ENCODE data around the gene POLN.
"Not testable (repeated sequence)": the region's sequence is repeated elsewhere in the genome, so short reads cannot be mapped to it uniquely, and the experiment has no call there.

The POLN gene

DNA sequence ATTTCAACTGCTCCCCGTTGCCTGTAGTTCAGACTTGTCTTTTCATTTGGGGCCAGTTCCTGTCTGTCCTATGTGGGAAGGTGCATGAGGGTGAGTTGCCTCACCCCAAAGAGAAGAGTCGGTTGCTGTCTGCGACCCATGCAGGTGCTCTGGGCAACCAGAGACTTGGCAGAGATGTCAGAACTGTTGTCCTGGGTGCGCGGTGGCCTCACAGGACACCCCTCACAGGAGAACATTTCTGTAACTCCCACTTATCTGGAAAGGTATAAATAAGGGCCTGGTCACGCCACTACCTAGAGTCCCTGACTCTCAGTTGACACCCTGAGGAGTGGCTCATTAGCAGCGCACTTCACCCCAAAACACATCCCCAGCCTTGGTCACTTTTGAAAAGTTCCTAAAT lies 192.5 kb downstream of the POLN start:
- DNase-seq: no peak

DNA sequence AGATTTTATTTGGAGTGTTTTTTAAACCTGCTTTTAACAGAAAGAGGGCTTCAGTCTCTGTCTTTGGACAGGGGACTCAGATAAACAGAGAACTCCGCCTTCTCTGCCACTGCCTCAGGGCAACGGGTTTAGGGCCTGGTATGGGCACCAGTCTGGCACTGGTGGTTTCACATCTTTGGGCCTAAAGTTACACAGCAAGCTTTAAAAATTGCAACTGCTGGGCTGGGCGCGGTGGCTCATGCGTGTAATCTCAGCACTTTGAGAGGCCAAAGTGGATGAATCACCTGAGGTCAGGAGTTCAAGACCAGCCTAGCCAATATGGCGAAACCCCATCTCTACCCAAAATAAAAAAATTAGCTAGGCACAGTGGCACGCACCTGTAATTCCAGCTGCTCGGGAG lies 193.1 kb downstream of the POLN start:
- no peak for DNase-seq

DNA sequence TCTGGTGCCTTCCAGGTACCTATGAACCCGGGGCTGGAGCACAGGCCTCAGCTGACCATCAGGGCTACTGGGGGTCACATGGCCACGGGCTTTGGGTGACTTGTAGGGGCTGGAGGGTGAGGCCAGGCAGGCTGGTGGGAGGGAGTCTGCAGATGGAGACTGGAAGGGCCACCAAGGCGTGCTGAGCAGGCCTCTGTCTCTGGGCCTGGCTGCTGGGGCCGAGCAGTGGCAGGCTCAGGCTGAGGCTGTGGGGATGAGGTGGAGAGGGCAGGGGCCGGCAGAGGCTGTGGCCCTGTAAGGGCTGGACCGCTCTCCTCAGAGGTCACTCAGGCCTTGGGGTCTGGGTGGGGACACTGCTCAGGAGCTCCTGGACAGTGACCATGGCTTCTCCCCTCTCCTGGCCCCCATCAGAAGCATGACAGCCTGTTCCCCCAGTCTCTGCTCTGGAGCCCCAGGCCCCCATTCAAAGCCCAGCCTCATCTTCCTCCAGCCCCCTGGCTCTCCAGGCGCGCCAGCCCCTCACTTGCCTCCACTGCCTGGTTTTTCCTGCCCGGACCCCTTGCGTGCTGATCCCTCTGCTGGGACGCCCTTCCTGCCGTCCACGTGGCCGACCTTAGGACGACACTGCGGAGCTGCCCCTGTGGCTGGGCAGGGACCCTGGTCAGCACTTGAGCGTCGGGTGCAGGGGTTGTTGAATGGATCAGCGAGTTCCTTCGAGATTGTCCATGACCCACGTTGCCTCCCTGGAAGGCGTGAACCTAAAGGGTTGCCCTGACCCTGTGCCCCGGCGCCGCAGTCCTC lies 193.9 kb downstream of the POLN start:
- DNase-seq: no peak

DNA sequence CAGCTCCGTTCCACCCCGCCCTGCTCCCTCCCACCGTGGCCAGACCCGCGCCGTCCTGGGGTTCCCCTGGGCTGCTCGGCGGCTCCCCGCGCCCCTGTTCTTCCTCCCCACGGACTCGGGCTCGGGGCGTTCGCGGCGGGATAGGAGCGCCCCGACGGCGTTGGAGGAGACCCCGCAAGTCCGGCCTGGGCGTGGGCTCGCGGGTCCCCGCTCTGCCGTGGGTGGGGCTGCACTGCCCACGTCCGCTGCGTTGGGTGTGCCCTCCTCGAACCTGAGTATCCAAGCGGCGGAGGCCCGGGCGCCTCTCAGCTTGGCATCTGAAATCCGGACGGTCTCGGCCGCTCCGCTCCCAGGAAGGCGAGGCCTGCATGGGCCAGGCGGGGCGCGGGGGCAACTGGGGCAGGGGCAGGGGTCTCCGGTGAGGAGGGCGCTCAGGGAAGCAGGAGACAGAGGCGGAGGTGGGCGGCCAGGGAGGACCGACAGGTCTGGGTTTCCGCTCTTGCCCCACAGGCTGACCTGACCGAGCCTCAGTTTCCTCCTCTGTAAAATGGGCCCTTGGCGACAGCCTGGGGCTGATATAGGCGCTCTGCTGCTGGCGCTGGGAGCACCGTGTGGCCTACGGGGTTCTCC lies 194.8 kb downstream of the POLN start:
- DNase-seq: no peak

DNA sequence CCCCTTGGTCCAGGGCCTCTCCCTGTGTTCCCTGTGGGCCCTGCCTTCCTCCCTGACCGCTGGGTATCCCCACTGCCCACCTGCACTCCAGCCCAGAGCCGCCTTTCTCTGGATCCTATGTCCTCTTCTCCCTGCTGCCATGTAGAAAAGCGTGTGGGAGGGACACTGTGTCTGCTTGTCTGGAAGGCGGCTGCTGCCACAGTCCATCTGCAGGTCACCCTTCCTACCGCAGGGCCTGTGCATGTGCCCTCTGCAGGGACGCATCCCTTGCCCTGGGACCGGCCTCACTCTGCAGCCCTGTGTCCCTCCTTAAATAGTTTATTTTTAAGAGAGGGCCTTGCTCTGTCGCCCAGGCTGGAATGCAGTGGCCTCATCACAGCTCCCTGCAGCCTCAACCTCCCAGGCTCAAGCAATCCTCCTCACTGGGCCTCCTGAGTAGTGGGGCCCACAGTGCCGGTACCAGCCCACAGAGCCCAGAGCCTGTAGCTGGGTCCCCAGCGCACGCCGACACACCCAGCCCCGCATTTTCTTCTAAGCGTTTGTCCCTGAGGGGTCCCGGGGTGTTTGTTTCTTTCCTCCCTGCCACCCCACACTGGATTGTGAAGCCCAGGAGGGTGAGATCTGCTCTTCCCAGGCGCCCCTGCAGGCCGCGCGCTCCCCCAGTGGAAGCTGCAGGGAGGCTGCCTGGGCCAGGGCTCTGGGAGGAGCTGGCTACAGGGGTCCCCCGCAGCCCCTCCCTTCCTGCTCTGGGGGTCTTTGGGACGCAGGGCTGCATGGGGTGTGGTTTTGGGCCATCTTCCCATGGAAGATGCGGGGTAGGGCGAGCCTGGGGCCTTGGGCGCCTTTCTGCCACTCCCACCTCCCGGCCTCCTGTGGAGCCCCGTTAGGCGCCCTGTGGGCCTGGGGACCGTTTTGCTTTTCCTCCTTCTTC lies 195.6 kb downstream of the POLN start:
- DNase-seq: no peak

DNA sequence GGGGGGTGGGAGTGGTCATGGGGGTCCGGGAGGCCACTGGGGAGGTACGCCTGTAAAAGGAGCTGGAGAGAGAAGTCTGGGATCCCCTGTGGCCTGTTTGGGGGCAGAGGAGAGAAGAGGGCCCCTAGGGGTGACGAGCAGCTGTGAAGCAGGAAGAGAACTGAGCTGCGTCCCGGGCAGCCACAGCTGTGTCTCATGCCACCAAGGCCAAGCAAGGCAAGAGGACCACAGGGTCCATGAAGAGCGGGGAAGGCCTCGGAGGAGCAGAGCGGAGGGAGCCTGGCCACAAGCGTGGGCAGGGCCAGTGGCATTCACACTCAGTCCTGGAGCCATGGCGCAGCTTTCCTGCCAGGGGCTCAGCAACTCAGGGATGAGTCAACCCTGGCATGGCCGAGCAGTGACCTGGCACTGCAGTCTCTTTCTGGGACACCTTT lies 196.4 kb downstream of the POLN start:
- no peak for DNase-seq

DNA sequence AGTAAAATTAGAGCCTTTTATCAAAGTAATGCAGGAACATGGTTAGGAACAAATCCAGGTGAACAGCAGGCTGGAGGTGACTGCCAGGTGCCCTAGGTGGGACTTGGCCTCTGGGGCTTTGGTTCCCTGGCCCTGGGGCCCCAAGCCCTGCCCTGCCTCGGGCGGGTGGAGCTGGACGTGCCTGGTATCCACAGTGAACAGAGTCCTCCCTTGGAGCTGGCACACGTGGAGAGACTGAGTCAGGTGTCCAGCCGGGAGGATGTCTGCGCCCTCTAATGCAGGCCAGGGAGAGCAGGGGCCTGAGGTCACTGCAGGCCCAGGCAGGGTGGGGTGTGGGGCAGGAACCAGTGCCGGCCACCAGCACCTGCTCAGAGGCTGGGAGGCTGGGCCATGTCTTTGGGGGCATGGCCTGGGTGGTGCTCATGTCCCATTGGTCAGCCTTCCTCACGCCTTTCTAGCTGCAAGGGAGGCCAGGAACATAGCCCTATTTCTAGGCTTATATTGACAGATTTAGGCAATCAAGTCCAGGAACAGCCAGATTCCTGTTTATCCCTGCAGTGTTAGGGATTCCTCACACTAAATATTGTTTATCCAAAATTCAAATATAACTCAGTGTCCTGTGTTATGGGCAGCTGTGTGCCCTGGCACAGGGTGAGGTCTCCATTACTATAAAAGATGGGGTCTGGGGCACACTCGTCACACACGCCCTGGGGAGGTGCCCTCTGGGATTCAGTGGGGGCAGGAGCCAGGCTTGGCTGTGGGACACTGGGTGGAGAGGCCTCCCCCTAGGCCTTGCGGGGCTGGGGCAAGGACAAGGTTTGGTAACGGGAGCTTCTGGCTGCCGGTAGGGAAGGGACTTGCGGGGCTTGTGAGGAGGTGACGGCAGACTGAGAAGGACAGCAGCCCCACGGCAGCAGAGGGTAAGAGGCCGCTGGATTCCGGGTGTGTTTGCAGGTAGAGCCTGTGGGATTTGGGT lies 197.1 kb downstream of the POLN start:
- no peak for DNase-seq

DNA sequence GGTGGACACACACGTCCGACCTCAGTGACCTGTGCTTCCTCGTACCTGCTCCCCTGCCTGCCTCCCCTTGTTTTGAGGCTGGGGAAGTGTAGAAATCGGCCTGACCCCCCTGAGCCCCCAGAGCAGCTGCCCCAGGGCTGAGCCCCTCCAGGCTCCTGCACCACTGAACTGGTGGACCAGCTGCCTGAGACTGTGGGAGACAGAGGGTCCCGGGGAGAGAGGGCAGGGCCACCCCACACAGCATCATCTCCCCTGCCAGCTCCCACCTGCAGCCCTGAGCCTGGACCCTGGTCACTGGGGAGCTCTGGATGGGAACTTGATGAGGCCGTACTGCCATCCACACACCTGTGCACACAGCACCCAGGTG lies 197.8 kb downstream of the POLN start:
- no peak for DNase-seq

DNA sequence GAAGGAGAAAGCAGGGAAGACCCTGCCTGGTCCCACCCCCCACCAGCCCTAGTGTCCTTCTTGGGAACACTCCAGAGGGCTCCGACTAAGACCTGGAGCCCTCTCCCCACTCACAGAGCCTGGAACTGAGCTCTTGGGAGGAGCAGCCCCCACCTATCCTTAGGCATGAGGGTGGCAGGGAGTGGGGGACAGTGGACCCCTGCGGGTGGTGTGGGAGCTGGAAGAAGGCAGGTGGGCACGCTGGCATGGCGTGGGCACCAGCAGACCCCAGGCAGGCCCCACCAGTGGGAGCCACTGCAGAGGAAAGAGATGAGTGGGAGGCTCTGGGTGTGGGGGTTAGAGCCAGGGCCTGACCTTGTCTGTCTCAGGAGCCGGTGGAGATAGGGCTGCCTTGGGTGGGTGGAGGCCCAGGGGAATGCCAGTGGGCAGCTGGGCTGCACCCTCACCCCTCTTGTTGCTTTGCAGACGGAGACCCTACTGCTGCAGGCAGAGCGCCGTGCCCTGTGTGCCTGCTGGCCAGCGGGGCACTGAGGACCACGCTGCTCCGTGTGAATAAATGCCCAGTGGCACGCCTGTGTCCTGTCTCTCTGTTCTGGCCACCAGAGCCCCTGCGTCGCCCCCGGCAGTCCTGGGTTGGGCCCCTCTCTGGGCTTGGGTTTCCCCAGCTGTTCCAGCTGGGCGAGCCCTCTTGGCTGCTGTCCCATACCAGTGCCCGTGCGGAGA lies 198.4 kb downstream of the POLN start:
- no peak for DNase-seq

DNA sequence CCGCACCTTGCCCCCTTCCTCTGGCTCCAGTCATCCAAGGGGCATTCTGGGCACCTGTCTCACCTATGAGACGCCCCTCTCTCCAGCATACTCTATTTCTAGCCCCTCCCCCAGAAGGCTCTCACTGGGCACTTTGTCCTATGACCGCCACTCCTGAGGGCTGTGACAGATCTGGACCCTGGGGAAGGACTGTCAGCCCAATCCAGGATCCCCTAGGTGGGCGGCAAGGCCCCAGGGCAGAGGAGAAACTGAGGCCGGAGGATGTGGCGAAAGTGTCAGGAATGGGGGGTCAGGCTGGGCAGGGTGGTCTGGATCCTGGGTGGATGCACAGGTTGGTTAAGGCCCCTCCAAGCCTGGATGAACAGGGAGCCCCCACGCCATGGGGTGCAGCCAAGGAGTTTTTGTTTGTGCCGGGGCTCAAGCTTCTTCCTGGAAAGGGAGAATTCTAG lies 198.9 kb downstream of the POLN start:
- DNase-seq: no peak

DNA sequence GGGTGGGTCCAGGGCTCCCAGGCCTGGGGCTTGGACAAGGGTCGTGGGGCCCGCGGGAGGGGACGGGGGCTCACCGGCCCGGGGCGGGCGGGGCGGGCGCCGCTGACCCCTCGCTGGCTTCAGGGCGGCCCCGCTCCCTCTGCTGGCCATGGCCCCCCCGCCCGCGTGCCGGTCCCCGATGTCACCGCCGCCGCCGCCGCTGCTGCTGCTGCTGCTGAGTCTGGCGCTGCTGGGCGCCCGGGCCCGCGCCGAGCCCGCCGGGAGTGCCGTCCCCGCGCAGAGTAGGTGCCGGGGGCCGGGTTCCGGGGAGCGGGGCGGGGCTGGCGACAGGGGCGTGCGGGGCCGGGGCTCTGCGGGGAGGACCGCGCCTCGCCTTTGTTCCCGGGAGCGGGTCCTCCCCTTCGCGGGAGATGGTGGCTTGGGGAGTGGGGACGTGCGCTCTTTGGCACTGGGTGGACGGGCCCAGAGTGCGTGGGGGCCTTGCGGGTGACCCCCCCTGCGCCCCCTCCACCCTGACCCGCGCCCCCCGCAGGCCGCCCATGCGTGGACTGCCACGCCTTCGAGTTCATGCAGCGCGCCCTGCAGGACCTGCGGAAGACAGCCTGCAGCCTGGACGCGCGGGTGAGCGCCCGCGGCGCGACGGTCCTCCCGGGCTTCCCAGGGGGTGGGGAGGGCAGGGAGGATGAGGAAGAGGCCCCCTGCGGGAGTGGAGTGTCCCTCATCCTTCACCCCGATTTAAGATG lies 199.5 kb downstream of the POLN start:
- no peak for DNase-seq

DNA sequence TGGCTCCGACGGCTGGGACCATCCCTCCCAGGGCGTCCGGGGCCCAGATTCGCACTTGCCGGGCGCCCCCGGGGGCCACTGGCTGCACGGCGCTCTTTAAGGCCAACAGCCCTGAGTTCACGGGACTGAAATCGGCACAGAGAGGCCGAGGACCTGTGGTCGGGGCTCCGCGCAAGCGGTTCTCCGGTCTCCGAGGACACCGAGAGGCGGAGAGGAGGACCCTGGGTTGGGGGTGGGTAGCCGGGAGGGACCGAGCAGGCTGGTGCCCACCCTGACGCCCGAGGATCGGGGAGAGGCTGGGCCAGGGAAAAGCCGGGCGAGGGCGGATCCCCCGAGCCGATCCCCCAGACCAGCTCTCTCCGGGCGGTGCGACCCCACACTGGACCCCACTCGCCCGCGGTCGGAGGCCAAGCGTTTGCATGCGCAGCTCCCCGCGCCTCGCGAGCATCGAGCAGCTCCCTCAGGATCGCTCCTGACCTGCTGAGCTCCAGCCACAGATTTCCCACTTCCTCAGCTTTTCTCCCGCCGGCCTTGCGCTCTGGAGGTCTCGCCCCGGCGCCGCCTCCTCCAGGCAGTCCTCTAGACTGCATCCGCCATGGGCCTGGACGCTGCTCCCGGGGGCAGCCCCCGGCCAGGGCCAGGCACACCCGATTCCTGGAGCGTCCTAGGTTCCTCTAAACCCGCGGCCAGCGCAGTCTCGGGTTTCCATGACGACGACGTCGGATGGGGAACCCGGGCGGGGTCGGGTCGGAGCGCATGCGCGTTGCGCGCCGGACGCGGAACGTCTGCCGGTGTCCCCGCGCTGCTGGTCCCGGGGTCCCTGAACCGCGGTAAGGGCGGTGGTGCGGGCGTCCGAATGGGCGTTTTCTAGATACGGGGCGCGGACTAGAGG lies 200.4 kb downstream of the POLN start:
- no peak for DNase-seq

DNA sequence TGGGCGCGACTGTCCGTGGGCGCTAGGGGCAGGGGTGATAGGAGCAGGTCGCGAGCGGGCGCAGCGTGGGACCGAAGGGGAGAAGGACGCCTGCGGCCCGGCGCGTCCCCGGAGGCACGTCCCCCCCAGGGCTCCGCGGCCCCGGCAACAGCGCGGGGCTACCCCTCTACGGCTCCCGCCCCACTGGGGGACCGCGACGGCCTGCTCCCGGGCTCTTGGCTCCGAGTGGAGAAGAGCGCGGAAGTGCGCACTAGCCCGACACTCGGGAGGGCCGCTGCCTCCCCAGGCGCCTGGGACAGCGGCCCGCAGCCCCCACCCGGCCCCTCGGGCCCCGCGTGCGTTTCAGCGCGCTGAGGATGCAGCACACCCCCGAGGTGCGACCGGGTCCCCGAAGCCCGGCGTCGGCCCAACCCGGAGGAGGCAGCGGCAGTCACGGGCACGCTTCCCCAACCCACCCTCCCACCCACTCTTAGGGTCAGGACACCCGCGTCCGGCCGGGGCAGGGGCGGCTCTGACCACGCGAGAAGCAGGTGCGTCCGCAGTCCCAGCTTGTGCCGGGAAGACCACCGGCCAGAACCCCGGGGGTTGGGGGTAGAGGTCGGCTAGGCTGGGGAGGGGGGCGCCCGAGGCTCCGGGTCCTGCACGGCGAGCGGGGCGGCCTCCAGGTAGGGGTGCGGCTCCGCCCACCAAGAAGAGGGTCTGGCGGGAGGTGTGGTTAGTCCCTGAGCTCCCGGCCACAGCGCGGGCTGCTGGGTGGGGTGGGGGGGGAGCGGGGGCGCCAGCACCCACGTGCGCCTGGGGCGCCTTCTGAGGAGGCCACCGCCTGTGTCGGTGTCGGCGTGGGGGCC lies 201.3 kb downstream of the POLN start:
- DNase-seq: no peak

DNA sequence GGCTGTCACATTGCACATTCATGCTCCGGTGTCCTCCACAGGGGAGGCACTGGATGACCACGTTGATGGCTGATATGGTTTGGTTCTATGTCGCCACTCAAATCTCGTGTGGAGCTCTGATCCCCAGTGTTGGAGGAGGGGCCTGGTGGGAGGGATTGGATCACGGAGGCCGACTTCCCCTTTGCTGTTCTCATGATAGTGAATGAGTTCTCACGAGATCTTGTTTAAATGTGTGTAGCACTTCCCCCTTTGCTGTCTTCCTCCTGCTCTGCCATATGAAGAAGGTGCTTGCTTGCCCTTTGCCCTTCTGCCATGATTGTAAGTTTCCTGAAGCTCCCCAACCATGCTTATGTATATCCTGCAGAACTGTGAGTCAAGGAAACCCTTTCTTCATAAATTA lies 205.1 kb downstream of the POLN start:
- no peak for DNase-seq

DNA sequence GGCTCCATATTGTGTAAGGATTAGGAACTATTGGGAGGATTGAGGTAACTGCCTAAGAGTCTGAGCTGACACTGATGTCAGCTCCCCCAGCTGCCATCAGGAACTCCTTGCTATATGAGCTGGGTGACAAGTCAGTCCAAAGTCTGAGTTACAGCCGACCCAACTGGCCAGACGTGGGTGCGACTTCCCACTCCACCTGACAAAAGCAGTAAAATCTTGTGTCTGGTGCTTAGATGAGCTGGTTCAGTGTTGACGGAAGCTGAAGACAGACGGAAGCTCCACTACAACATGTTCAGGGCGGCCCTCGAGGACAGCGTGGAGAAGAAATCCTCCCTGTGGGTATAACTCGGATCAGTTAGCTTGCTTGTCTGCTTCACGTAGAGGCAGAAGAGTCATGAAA lies 205.6 kb downstream of the POLN start:
- no peak for DNase-seq

DNA sequence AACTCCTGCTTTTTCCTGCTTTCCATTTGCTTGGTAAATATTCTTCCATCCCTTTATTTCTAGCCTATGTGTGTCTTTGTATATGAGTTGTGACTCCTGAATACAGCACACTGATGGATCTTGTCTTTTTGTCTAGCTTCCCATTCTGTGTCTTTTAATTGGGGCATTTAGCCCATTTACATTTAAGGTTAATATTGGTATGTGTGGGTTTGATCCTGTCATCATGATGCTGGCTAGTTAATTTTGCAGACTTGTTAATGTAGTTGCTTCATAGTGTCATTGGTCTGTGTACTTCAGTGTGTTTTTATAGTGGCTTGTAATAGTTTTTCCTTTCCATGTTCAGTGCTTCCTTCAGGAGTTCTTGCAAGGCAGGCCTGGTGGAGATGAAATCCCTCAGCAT lies 210.8 kb downstream of the POLN start:
- not testable (repeated sequence) for DNase-seq

DNA sequence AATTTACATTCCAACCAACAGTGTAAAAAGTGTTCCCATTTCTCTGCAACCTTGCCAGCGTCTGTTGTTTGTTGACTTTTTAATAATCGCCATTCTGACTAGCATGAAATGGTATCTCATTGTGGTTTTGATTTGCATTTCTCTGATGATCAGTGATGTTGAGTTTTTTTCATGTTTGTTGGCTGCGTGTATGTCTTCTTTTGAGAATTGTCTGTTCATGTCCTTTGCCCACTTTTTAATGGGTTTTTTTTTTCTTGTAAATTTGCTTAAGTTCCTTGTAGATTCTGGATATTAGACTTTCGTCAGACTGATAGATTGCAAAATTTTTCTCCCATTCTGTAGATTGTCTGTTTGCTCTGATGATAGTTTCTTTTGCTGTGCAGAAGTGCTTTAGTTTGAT lies 214.8 kb downstream of the POLN start:
- not testable (repeated sequence) for DNase-seq

DNA sequence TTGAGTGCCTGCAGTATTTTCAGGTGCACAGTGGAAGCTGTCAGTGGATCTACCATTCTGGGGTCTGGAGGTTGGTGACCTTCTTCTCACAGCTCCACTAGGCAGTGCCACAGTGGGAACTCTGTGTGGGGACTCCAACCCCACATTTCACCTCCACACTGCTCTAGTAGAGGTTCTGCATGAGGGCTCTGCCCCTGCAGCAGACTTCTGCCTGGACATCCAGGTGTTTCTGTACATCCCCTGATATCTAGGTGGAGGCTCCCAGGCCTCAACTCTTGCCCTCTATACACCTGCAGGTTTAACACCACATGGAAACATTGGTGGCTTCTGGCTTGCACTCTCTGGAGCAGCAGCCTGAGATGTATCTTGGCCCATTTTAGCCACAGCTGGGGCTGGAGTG lies 216.1 kb downstream of the POLN start:
- DNase-seq: no peak

DNA sequence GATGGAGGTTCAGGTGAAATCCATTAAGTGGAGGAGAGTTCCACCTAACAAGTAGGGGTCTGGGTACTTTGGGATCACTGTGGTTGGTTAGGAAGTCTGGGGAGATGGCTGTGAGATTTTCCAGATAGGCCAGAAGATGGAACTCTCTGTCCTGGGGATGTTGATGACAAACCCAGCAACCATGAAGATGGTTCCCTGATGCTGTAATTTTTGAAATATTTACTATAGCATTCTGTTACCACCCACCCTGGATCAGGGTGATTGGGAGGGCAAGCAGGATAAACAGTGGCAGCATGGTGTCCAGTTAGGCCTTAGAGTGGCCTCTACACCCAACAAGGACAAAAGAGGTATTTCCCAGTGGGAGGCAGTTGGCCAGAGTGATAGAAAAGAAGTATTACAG lies 217.2 kb downstream of the POLN start:
- DNase-seq: no peak
